GM12878 (cell line): ENCODE measurements around the gene FAM227B.

Experiments
- CTCF ChIP-seq, 3 experiments: IDR thresholded peaks in 2 of 3; conservative IDR thresholded peaks in 1 of 3; 2 replicates each; pipeline ENCODE4 v1.5.1; 2011; ENCODE audit warnings: low read depth in 3 of 3, low read length in 3 of 3, mild to moderate bottlenecking in 3 of 3, control low read depth in 2 of 3, moderate library complexity in 2 of 3, inconsistent platforms in 1 of 3, mixed read lengths in 1 of 3; ENCODE audit not compliant: control insufficient read depth in 2 of 3, insufficient read depth in 1 of 3; ENCODE audit errors: extremely low read depth in 1 of 3
- EP300 ChIP-seq, 2 experiments: fragments of 150-350 bp in 1 of 2; IDR thresholded peaks; 2 replicates each; pipeline ENCODE4 v1.6.1; 2011 to 2012; ENCODE audit warnings: low read depth in 2 of 2, low read length in 2 of 2, borderline replicate concordance in 1 of 2, improper control_type of control experiment in 1 of 2, inconsistent platforms in 1 of 2; ENCODE audit not compliant: control insufficient read depth in 1 of 2
- FOXK2 ChIP-seq: fragments of 450-650 bp; IDR thresholded peaks from 2 replicates; pipeline ENCODE4 v1.6.1; 2017; ENCODE audit warnings: mild to moderate bottlenecking, moderate library complexity
- GABPA ChIP-seq: IDR thresholded peaks from 2 replicates; pipeline ENCODE4 v1.6.1; 2014; ENCODE audit warnings: antibody characterized with exemption, low read depth, mild to moderate bottlenecking, inconsistent platforms
- KDM1A ChIP-seq: fragments of 200-600 bp; sonication (generic); IDR thresholded peaks from 2 replicates; pipeline ENCODE4 v1.6.1; 2016; ENCODE audit warnings: borderline replicate concordance
- POLR2A ChIP-seq: IDR thresholded peaks from 2 replicates; pipeline ENCODE4 v1.6.1; 2011; ENCODE audit warnings: low read depth, mild to moderate bottlenecking, low read length
- POLR2AphosphoS5 ChIP-seq: IDR thresholded peaks from 2 replicates; pipeline ENCODE4 v1.6.1; 2011; ENCODE audit warnings: mild to moderate bottlenecking, low read length, inconsistent platforms
- RFX5 ChIP-seq: IDR thresholded peaks from 2 replicates; pipeline ENCODE4 v1.6.1; 2011; ENCODE audit warnings: low read depth, low read length, improper control_type of control experiment
- SMC3 ChIP-seq: IDR thresholded peaks from 2 replicates; pipeline ENCODE4 v1.6.1; 2011; ENCODE audit warnings: low read length, improper control_type of control experiment, borderline replicate concordance

DNA sequence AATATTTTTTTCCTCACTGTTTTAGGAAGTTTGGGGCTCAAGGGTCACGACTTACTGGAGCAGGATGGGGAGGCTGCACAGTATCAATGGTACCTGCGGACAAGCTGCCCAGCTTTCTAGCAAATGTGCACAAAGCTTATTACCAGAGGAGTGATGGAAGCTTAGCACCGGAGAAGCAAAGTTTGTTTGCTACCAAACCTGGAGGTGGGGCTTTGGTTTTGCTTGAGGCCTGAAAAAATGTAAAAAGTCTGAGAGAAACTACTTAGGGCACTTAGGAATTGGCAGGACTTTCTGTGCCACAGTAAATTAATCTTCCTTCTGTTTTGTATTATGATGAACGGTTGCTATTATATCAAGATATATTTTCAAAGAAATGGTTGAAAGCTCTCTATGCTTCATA lies 292.7 kb downstream of the FAM227B start:
- TF ChIP-seq SMC3 (no peak), CTCF (IDR thresholded peaks at IDR 0.05 in 2 of 3, conservative IDR thresholded peaks at IDR 0.05 in 1 of 3; ENCODE audit: control insufficient read depth in 2 of 3, extremely low read depth in 1 of 3, insufficient read depth in 1 of 3, low read depth in 3 of 3, low read length in 3 of 3) (no peak), POLR2A (no peak), FOXK2 (no peak), RFX5 (no peak), KDM1A (no peak), EP300 (IDR thresholded peaks at IDR 0.05; ENCODE audit: borderline replicate concordance in 1 of 2, control insufficient read depth in 1 of 2, low read depth in 2 of 2, low read length in 2 of 2) (no peak), POLR2AphosphoS5 (no peak), GABPA (no peak)
